ENCODE measurements around the gene KBTBD12. TPM values are rescaled to one million over a fixed set of nuclear protein-coding genes. Genes with fewer than 3 reads are reported as not detected.
A peak's percentile ranks its signal among the peaks of the same experiment; 100 is the strongest.
"Not testable (repeated sequence)": the region's sequence is repeated elsewhere in the genome, so short reads cannot be mapped to it uniquely, and the experiment has no call there.

Gene KBTBD12, protein sequence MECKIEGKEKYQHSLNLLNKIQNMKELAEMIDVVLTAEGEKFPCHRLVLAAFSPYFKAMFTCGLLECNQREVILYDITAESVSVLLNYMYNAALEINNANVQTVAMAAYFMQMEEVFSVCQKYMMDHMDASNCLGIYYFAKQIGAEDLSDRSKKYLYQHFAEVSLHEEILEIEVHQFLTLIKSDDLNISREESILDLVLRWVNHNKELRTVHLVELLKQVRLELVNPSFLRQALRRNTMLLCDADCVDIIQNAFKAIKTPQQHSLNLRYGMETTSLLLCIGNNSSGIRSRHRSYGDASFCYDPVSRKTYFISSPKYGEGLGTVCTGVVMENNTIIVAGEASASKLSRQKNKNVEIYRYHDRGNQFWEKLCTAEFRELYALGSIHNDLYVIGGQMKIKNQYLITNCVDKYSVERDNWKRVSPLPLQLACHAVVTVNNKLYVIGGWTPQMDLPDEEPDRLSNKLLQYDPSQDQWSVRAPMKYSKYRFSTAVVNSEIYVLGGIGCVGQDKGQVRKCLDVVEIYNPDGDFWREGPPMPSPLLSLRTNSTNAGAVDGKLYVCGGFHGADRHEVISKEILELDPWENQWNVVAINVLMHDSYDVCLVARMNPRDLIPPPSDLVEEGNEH
- 0.08 and 0.41 TPM in 2 replicates for total RNA-seq

DNA sequence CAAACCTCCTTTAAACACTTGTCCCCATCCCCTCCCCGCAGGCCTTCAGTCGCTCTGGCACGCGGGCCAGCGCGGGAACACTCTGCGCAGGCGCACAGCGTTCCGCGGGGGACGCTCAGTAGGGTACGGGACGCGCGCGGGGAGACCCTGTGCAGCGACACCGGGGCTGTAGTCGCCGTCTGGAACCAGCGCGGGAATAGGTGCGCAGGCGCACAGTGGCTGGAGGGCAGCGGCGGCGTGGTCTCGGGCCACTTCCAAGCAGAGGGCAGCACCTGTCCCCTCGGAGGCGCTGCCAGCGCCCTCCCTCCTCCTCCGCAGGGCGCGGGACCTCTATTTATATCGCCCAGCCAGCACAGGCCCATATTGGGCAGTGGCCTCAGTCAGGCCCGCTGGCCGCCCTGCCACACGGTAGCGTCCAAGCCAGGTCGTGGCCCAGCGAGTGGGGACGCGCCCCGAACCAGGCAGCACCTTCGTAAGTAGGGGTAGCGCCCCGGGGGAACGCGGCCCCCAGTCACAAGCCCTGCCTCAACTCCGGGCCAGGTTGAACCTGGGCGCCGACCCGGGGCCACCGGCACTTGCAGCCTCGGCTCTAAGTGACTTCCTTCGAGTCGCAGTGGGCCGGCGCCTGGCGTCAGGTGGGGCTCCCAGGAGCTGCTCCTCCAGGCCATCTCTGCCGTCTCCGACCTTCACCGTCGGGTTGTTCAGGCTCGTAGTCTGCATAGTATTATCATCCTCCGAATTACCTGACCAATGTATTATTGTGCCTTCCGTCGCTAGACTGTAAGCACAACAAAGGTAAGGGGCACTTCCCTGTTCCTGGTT is at the start of gene KBTBD12:
KBTBD12 (plus strand) TSS at position 118 of the 822 bp plus-strand sequence. CDS start 7,830 bp downstream, outside the sequence.
- DNase-seq (ENCODE audit: low read depth), result no peak
- H3K36me3 ChIP-seq (ENCODE audit: control insufficient read depth, insufficient read depth, low read length), result no peaks in the 10 kb centered on the region
- TF ChIP-seq, protein P1, sequence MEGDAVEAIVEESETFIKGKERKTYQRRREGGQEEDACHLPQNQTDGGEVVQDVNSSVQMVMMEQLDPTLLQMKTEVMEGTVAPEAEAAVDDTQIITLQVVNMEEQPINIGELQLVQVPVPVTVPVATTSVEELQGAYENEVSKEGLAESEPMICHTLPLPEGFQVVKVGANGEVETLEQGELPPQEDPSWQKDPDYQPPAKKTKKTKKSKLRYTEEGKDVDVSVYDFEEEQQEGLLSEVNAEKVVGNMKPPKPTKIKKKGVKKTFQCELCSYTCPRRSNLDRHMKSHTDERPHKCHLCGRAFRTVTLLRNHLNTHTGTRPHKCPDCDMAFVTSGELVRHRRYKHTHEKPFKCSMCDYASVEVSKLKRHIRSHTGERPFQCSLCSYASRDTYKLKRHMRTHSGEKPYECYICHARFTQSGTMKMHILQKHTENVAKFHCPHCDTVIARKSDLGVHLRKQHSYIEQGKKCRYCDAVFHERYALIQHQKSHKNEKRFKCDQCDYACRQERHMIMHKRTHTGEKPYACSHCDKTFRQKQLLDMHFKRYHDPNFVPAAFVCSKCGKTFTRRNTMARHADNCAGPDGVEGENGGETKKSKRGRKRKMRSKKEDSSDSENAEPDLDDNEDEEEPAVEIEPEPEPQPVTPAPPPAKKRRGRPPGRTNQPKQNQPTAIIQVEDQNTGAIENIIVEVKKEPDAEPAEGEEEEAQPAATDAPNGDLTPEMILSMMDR (IDR thresholded peaks at IDR 0.05; ENCODE audit: insufficient read depth, low read length, poor library complexity, severe bottlenecking), result no peak
- peaks cover 10% of the 10 kb centered on the region for H3K27me3 ChIP-seq (ENCODE audit: control insufficient read depth, insufficient read depth, low read length)
- H3K4me3 ChIP-seq (ENCODE audit: low read depth, low read length), result peak within 1 kb of the TSS; percentile 23

DNA sequence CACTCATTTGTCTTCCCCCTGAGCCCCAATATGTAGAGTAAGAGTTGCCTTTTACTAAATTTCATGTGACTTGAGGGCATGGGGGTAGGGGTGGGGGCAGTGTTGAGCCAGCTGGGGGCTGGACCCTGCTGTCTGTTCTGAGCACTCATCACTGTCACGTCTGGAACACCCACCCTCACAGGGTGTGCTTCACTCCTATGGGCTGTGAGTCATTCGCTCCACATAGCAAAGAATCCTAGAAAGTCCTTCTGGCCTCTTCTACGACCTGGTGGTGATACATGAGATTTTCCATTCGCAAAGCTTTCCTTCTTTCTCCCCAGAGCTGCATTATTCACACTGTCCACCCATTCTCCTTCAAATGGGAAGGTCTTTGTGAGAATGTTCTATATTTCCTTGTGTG is 49.1 kb upstream of the KBTBD12 start:
- no peaks in the 10 kb centered on the region for H3K27me3 ChIP-seq (ENCODE audit: control insufficient read depth, insufficient read depth, low read length)
- TF ChIP-seq, protein P1 (IDR thresholded peaks at IDR 0.05; ENCODE audit: insufficient read depth, low read length, poor library complexity, severe bottlenecking), result peak; percentile 7
- H3K4me3 ChIP-seq (ENCODE audit: low read depth, low read length), result no peak overlapping the region
- DNase-seq (ENCODE audit: low read depth), result no peak
- no peaks in the 10 kb centered on the region for H3K36me3 ChIP-seq (ENCODE audit: control insufficient read depth, insufficient read depth, low read length)

DNA sequence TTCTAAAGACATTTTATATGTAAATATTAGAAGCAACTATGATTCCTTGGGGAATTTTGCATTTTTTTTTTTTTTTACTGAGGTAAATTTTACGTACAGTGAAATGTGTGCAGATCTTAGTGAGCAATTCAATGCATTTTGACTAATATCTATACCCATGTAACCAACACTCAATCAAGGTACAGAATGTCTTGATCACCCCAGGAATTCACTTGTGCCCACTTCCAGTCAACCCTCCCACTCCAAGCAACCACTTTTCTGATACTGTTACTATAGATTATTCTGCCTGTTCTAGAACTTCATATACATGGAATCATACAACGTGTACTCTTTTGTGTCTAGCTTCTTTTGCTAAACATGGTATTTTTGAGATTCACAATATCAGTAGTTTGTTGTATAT is 47.6 kb upstream of the KBTBD12 start:
- no peaks in the 10 kb centered on the region for H3K36me3 ChIP-seq (ENCODE audit: control insufficient read depth, insufficient read depth, low read length)
- no peak overlapping the region for H3K4me3 ChIP-seq (ENCODE audit: low read depth, low read length)
- TF ChIP-seq, protein P1 (IDR thresholded peaks at IDR 0.05; ENCODE audit: insufficient read depth, low read length, poor library complexity, severe bottlenecking), result no peak
- H3K27me3 ChIP-seq (ENCODE audit: control insufficient read depth, insufficient read depth, low read length), result no peaks in the 10 kb centered on the region
- DNase-seq (ENCODE audit: low read depth), result no peak

DNA sequence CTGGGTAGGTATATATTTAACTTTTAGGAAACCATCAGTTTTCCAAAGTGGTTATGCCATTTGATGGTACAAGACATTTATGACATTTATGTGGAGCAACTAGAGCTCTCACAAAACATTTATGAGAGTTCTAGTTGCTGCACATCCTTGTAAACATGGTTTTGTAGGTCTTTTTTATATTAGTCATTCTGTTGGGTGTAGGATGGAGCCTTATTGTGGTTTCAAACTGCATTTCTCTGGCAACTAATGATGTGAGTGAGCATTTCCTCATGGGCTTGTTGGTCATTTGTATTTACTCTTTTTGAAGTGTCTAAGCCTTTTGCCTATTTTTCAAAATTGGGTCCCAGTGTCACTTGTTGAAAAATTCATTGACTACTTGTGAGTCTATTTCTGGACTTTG is 47.0 kb upstream of the KBTBD12 start:
- no peak for DNase-seq (ENCODE audit: low read depth)
- no peak overlapping the region for H3K4me3 ChIP-seq (ENCODE audit: low read depth, low read length)
- no peaks in the 10 kb centered on the region for H3K27me3 ChIP-seq (ENCODE audit: control insufficient read depth, insufficient read depth, low read length)
- TF ChIP-seq, protein P1 (IDR thresholded peaks at IDR 0.05; ENCODE audit: insufficient read depth, low read length, poor library complexity, severe bottlenecking), result no peak
- no peaks in the 10 kb centered on the region for H3K36me3 ChIP-seq (ENCODE audit: control insufficient read depth, insufficient read depth, low read length)

DNA sequence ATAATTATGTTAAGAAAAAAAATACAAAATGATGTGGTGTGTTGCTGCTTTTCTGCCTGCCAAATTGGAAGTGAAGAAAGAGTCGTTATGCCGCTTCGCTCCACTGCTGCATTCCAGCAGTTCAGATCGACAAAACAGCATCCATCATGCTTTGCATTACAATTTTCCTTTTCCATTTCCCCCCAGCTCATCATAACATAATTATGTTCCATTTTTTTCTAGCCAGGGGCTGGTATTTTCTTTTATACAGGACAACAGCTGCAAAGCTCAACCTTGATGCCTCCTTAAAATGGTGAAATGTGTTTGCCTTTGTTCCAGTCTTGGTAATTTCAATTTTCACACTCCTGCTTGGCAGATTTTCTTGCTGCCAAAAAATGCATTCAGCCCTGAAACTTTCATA is 44.9 kb upstream of the KBTBD12 start:
- Histone ChIP-seq H3K36me3 (ENCODE audit: control insufficient read depth, insufficient read depth, low read length) (no peaks in the 10 kb centered on the region), H3K4me3 (ENCODE audit: low read depth, low read length) (no peak overlapping the region), H3K27me3 (ENCODE audit: control insufficient read depth, insufficient read depth, low read length) (no peaks in the 10 kb centered on the region)
- TF ChIP-seq, protein P1 (IDR thresholded peaks at IDR 0.05; ENCODE audit: insufficient read depth, low read length, poor library complexity, severe bottlenecking), result no peak
- no peak for DNase-seq (ENCODE audit: low read depth)

DNA sequence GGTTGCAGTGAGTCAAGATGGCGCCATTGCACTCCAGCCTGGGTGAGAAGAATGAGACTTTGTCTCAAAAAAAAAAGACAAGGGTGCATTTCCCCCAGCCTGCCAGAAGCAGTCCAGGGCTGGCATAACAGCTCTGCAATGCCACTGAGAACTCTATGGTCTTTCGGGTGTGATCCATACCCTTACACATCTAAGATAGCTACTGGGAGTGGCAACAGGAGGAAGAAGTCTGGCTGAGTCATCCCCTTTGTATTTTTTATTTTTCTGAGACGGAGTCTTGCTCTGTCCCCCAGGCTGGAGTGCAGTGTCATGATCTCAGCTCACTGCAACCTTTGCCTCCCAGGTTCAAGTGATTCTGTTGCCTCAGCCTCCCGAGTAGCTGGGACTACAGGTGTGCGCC is 40.9 kb upstream of the KBTBD12 start:
- not testable (repeated sequence) for DNase-seq (ENCODE audit: low read depth)

More for the DNA sequence above, 40.9 kb upstream of the KBTBD12 start:
- not testable (repeated sequence) for H3K36me3 ChIP-seq (ENCODE audit: control insufficient read depth, insufficient read depth, low read length); H3K27me3 ChIP-seq (ENCODE audit: control insufficient read depth, insufficient read depth, low read length); H3K4me3 ChIP-seq (ENCODE audit: low read depth, low read length)

Data from kidney epithelial cell (primary cell).